Measurements from ENCODE around the gene WHRN.

DNA sequence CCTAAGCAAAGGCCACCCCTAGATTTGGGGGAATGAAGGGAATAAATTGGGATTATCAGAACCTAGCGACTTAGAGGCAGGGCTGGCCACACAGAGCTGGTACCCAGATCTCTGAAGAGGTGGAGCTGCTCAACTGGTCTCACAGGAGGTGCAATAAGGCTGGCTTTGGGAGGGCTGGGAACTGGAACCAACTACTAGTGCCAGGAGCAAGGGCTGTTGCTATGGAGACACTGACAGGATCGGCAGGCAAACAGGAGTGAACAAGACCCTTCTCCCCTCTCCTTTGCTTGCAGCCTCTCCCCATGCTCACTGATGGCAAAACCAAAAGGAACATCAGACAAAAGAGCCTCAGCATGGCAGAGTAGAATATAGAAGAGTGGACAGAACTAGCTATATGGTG lies 17.0 kb upstream of the WHRN start:
- TF ChIP-seq CTCF (IDR thresholded peaks at IDR 0.05), result no peak
- no peak for TF ChIP-seq NFYB (CRISPR knock-in tag; conservative IDR thresholded peaks at IDR 0.05; ENCODE audit: low read depth)
- TF ChIP-seq FOXJ3 (CRISPR knock-in tag; IDR thresholded peaks at IDR 0.05; ENCODE audit: borderline replicate concordance), result no peak
- TF ChIP-seq, protein P1, sequence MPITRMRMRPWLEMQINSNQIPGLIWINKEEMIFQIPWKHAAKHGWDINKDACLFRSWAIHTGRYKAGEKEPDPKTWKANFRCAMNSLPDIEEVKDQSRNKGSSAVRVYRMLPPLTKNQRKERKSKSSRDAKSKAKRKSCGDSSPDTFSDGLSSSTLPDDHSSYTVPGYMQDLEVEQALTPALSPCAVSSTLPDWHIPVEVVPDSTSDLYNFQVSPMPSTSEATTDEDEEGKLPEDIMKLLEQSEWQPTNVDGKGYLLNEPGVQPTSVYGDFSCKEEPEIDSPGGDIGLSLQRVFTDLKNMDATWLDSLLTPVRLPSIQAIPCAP (CRISPR knock-in tag; IDR thresholded peaks at IDR 0.05), result no peak
- no peak for TF ChIP-seq ZNF121 (CRISPR knock-in tag; IDR thresholded peaks at IDR 0.05)
- TF ChIP-seq, protein P2, sequence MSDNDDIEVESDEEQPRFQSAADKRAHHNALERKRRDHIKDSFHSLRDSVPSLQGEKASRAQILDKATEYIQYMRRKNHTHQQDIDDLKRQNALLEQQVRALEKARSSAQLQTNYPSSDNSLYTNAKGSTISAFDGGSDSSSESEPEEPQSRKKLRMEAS (CRISPR knock-in tag; IDR thresholded peaks at IDR 0.05), result no peak
- TF ChIP-seq ZBTB21 (CRISPR knock-in tag; IDR thresholded peaks at IDR 0.05; ENCODE audit: borderline replicate concordance), result no peak
- TF ChIP-seq ZBTB43 (CRISPR knock-in tag; IDR thresholded peaks at IDR 0.05), result no peak
- no peak for TF ChIP-seq PRDM15 (CRISPR knock-in tag; IDR thresholded peaks at IDR 0.05)
- no peak for TF ChIP-seq ELF4 (CRISPR knock-in tag; IDR thresholded peaks at IDR 0.05; ENCODE audit: low read depth)
